HG03108 (cell line): ENCODE measurements around the gene KCNQ1.

Source experiments
- ATAC-seq: cut with Tn5 transposase; IDR thresholded peaks from one replicate; pipeline ENCODE4 v1.9.1; 2021; ENCODE audit warnings: moderate library complexity; ENCODE audit not compliant: unreplicated experiment

KCNQ1 gene

DNA sequence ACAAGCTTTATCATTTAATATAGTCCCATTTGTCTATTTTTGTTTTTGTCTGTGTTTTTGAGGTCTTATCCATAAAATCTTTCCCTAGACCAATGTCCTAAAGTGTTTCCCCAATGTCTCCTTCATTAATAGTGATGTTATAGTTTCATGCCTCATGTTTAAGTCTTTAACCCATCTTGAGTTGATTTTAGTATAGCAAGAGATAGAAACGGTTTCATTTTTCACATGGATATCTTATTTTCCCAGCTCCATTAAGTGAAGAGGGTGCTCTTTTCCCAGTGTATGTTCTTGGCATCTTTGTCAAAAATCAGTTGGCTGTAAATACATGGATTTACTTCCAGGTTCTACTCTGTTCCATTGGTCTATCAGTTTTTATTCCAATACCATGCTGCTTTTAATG, 196.8 kb downstream of the KCNQ1 start:
- ATAC-seq = no peak

DNA sequence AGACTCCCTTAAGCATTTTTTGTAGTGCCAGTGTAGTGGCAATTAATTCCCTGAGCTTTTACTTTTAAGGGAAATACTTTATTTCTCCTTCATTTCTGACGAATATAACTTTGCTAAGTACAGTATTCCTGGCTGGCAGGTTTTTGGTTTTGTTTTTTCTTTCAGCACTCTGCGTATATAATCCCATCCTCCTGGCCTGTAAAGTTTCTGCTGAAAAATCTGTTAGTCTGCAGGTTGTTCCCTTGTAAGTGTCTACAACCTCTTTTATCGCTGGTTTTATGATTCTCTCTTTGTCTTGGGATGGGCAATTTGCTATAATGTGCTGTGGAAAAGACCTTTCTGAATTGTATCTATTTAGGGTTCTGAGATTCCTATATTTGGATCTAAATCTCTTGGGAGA, 198.9 kb downstream of the KCNQ1 start:
- no peak for ATAC-seq

DNA sequence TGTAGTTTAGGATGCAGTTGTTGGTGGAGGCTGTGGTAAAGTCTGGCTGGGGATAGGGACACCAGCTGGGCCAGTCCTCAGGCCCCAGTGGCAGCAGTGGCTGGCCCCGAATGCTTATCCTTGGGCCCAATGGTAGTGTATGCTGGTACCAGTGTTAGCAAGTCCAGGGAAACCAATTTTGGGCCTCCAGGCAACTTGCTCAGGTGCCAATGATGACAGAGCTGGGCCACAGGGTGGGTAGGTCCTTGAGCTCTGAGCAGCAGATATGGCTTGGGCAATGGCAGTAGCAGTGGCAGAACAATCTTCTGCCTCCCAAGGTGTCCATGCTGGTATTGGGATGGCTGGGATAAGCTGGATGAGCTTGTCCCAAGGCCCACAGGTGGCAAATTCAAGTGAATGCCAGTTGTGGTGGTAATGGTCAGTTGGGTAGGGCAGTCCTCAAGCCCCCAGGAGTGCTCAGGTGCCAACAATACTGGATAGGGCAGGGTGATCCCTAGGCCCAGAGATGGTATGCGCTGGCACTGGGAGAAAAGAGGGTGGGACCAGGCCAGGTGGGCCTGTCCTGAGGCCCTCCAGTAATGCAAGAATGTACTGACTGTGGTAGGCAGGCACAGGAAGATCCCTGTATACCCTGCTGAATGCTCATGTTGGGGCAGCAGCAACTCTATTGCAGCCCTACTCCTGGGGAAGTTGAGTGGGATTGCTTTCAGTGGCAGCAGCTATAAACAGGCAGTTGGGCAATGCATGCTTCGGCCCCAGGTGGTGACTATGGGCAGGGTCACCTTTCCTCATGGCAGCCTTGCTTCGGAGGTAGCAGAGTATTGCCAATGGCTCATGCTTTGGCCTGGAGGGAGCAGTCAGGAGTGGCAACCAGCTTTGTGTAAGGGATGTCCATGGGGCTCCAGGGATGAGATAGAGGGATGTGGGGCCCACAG, 200.3 kb downstream of the KCNQ1 start:
- ATAC-seq = no peak

DNA sequence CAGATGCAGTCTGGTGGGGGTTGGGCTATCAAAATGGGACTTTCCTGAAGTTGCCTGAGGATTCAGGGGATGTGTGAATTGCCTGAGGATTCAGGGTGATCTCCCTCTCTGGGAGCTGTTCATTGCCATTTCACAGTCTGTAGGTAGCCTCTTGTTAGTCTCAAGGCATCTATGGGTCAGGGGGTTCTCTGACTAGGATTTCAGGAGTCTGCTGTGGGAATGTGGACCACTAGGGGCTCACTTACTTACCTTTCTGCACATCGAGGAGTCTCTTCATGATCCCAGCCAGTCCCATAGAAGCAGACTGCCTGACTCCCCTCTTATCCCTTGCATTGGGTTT, 200.9 kb downstream of the KCNQ1 start:
- ATAC-seq = no peak

DNA sequence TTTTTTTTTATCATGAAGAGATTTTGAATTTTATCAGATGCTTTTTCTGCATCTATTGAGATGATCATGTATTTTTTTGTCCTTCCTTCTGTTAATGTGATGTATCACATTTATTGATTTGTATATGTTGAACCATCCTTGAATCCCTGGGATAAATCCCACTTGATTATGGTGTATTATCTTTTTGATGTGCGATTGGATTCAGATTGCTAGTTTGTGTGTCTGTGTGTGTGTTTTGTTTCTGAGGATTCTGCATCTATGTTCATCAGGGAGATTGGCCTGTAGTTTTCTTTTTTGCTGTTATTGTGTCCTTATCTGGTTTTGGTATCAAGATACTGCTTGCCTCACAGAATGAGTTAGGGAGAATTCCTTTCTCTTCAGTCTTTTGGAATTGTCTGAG, 202.4 kb downstream of the KCNQ1 start:
- no peak for ATAC-seq

DNA sequence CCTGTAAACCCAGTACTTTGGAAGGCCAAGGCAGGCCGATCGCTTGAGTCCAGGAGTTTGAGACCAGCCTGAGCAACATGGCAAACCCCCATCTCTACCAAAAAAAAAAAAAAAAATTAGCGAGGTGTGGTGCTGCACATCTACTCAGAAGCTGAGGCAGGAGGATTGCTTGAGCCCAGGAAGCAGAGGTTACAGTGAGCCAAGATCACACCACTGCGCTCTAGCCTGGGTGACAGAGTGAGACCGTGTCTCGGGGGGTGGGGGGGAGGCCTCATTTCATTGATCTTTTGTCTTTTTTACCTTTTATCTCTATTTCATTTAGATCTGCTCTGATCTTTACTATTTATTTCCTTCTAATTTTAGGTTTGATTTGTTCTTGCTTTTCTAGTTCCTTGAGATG, 203.1 kb downstream of the KCNQ1 start:
- no peak for ATAC-seq

DNA sequence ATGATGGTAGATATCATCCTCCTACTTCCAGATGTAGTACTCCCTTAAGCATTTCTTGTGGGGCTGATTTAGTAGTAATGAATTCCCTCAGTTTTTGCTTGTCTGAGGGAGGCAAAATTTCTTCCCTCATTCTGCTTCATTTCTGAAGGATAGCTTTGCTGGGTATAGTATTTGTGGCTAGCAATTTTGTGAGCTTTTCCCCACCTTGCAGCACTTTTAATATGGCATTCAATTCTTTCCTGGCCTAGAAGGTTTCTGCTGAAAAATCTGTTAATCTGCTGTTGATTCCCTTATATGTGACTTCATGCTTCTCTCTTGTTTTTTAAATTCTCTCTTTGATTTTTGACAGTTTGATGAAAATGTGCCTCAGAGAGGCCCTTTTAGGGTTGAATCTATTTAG, 204.6 kb downstream of the KCNQ1 start:
- no peak for ATAC-seq

DNA sequence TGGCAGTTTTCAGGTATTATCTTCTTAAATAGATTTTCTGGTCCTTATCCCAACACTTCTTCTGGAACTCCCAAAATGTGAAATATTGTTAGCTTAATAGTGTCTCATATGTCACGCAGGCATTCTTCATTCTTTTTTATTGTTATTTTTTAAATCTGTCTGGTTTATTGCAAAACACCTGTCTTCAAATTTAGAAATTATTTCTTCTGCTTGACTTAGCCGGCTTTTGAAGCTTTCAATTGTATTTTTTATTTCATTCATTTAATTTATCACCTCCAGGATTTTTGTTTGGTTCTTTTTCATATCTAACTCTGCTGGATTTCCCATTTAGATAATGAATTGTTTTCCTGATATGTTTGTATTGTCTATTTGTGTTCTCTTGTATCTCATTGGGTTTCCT, 205.0 kb downstream of the KCNQ1 start:
- ATAC-seq = no peak

DNA sequence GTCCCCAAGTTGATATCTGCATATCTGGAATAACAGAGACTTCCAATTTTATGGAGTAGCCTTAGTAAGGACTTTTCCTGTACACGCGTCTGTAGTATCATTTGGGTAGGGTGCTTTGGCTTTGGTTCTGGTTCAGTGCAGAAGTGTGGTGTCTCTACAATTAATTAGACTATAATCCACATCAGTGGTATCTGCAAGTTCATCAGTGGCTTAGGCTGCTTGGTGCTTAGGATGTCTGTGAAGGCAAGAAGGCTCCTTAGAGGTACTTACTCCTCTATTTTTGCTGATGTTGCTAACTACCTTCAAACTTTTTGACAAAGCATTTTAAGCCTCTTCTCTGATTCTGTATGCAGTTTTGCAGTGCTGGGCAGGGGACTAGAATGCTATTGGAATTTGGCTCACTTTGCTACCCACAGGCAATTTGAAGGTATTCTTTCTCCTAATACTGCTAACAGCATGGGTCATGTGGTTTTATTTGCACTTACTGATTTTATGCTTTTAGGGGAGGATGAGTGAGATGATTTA, 205.6 kb downstream of the KCNQ1 start:
- no peak for ATAC-seq

DNA sequence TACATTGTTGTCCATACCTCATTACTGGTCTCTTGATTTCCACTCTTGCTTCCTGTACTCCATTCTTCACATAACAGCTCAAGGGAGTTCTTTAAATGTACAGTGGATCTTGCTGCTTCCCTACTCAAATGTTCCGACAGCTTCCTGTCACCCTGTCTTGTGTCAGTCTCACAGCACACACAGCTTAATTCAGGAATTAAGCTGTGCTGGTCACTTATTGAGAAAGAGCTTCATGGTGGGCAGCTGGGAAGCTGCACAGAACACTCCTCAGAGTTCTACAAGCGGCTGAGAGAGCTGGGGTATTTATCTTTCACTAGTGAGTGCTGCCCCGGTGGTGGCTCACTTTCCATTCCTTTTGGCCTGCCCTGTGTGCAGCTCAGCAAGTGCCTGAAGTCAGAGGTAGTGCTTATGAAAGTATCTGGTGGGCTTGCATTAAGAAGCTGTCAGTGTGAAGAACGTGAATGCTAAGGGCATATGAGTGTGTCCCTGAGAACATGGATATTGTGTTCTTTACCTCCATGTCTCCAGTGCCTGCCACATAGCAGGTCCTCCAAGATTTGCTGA, 206.3 kb downstream of the KCNQ1 start:
- ATAC-seq = no peak

DNA sequence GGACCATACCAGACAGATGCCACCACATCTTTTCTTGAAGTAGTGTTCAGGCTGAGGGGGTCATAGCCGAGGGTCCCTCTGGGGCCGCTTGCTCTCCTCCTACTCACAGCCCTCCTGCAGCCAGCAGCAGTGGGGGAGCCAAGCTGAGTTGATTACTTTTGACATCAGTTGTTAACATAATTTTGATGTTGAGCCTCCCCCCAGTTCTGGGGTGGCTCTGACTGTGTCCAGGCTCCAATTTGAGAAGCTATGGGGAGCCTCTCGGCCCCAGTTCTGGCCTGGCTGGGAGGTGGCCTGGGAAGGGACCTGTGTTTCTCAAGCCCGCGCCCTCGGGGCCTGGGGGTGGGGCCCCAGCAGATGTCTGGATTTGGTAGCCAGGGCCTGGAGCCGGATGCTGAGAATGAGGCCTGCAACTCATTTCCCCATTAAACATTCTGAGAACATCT, 207.0 kb downstream of the KCNQ1 start:
- ATAC-seq = no peak

DNA sequence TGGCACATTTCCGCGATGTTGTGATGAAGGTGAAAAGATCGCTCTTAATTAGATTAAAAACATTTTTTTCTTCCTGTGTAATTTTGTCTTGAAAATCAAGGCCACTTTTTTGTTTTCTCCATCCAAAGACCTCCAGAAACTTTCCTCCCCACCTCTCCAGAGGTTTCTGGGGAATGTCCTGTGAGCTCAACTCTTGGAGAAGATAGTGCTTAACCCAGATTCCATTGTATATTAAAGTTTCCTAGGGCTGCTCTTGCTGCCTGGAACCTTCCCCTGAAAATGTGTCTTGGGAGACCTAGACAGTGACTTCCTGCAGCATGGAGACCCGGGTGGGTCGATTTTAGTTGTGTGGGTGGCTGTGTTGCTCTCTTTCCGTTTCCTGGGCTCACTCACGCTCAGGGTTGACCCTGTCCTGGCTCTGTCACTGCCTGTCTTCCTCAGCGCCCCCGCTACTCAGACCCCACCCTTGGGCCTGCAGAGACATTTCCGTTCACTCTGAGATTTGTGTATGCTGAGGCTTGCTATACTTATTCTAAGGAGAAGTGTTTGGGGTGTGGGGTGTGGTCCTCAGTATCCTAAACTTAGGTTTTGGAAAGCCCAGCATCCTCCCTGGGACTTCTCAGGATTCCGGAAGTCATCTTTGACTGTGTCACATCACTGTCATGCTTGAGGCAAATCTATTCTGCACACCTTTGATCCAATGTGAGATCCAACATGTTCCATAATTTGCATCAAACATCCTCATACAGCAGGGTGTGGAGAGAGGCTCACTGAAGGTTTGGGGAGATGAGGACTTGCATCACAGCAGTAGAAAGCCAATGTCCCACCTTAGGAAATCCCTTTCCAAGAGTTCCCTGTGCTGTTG, 207.8 kb downstream of the KCNQ1 start:
- ATAC-seq = no peak

DNA sequence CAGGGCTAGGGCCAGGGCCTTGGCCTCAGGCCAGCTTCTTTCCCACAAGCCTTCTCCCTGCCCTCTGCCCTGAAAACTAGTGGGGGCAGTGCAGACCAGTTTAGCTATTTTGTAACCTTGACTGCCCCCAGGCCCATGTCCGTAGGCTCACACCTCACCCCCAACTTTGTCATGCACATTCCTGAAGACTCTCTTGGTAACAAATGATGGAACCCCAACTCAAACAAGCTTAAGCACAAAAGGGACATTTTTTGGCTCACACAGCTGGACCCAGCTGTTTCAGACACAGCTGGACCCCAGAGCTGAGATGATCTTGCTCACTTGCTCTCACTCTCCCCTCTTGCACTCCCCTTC, 208.4 kb downstream of the KCNQ1 start:
- ATAC-seq = no peak

DNA sequence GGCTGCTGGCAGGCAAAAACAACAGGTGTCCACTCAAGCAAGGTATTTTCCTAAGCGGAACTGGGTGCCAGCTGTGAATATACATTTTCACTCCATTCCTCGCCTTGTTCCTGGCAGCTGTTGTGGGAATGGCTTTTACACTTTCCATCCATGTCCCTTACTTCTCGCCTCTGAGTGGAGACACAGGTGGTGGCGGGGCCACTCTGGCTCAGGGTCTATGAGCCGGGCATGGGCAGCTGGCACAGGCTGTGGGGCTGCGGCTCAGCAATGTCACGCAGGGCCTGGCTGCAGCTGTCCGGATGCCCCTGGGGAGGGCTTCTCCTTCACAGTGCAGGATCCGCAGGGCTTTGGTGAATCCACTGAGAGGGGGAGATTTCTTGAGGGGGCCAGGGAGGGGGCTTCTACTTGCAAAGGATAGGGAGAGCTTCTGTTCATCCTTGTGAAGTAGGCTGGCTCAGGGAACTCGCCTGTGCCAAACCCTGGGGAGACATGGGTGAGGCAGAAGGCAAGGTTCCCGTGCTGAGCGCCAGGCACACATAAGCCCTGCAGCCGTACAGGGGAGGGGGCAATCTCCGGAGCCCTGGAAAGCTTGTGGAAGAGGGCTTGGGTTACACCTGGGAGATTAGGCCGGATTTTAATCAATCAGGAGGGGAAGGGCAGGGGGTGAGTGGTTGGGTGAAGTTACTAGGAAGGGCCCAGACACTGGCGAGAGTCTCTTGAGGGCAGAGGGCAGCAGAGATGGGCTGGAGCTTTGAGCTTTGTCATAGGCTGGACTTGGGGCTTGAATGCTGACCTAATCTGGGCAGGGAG, 209.3 kb downstream of the KCNQ1 start:
- ATAC-seq = no peak

DNA sequence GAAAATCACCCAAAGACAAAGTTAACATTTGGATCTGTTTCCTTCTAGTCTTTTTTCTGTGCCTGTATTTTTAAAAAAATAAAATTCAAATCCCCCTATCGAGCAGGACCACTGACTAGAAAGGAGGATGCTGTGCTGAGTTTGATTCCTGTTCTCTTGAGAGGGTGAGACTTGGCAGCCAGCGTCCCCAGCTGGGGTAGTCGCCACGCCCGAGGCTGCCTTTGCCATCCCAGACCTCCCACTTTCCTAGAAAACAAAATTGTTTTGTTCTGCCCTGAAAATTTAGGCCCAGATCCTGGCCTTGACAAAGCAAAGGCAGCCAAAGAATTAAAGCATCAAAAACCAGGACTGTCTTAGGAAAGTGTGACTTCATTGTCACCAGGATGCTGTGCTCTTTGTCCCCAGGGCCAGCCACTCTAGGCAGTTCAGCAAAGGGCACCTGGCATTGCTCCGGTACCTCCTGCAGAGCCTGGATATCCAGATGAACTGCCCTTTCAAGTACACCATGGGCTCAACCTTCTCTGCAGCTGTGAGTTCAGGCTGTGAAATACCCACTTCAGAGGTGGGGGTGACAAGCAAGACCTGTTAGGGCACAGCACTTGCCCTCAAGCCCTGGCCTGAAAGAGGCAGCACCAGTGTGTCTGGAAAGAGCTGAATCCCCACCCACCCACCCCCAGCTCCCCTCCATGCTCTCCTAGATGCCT, 210.4 kb downstream of the KCNQ1 start:
- ATAC-seq = no peak

DNA sequence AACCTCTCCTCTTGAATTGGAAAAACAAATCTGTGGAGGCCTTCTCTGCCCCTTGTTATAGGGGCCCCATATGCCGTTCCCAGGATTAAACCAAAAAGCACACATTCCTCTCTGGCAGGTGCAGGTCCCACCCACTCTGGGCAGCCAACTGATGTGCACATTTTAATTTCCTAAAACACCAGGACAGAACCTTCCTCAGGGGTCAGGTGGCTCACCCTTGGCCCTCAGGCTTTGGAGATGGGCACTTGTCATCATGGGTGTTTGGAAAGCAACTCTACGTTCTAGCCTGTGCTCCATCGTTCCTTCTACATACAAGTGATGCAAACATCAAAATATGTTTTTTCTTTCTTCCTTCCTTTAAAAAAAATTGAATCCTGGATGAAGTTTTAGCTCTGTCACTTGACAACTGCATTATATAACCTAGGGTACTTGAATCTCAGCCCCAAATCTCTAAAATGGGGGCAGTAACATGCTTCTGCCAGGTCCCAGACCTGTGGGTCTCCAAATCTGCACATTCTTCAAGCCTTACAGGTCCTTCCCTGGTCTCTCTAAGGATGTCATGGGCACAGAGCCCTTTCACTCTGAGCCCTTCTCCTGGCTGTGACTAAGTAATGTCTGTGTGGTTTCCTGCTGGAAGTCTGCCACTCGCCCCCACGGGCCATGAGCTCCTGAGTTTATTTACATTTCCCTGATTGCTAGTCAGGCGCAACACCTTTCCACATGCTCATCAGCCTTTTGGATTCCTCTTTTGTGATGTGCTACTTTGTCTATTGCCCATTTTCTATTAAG, 211.2 kb downstream of the KCNQ1 start:
- ATAC-seq = no peak

DNA sequence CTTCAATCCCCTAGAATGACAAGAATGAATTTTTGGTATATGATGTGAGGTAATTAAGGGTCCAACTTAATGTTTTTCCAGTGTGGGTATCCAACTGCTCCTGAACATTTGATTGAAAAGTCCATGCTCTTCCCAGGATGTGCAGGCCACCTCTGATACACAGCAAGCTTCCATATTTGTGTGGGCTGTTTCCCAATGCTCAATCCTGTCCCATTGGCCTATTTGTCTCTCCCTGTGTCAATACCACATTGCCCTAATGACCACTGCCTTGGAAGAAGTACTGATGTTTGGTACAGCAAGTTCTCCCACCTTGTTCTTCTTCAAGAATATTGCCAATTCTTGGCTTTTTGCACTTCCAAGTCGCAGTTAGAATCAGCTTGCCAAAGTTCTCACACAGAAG, 212.1 kb downstream of the KCNQ1 start:
- no peak for ATAC-seq

DNA sequence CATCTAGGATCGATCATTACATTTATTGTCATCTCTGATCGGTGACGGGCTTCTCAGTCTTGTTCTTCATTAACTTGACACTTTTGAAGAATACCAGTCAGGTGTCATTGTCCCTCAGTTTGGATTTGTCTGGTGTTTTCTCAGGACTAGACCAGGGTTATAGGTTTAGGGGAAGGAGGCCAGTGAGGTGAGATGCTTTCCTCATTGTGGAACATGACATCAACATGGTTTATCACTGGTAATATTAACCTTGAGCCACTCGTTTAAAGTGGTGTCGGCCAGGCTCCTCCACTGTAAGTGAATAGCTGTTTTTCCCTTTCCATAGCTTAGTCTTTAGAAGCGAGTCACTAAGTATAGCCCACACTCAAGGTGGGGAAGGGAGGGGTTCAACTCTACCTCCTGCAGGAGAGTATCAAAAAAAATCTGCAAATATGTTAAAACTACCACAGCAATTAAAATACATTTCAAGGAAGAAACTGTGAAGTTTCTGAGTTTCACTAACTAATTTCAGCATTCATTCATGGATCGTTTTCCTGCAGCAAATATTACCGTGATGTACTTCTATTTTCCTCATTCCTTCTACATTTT, 213.0 kb downstream of the KCNQ1 start:
- no peak for ATAC-seq

DNA sequence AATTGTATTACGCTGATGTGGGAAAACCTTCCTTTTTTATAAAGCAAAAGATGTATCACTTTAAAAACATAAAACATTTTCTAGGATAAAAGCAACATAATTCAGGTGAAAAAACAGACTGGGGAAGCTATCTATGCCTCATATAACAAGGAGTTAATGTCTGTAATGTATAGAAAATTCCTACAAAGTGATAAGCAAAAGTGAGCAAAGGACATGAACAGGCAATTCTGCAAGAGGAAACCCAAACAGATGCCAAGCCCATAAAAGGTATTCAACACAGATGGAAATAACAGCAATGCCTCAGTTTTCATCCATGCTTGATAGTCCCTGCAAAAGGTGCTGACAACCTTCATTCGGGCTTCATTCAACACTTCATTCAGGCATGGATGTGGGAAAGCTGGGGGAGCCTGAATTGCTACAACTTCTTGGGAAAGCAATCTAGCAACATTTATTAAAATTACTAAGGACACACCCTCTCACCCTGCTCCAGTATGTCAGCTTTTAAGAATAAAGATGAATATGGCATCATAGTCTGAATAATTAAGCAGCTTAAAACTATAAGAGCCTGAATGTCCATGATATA, 215.6 kb downstream of the KCNQ1 start:
- ATAC-seq = no peak
